Panc1 (cell line): Measurements from ENCODE around the gene VAT1. TPM values are rescaled to one million over a fixed set of nuclear protein-coding genes. Genes with fewer than 3 reads are reported as not detected.

ENCODE experiments used
- ATAC-seq: fragments of 200-7000 bp; cut with Tn5 transposase; 2 replicates; pipeline ENCODE4 v1.9.1; 2020; ENCODE audit warnings: mild to moderate bottlenecking, moderate library complexity
- BruUV-seq: library from RNA; stranded (reverse); fragments of 400-500 nt; replicated peaks from 2 replicates; lab custom pipeline; 2021; lab: Mats Ljungman, UMichigan
- CTCF ChIA-PET: fragments of 300-600 bp; sonication (Branson Sonifier 250); formaldehyde crosslinking; loops from one replicate; lab custom pipeline; 2022; ENCODE audit warnings: antibody characterized with exemption; lab: Charles Lee
- POLR2A ChIA-PET: fragments of 300-600 bp; sonication (Branson Sonifier 250); formaldehyde crosslinking; loops from one replicate; lab custom pipeline; 2022; ENCODE audit warnings: antibody characterized with exemption; lab: Charles Lee
- DNase-seq: peaks from one replicate; pipeline ENCODE4 v3.0.0-alpha.2; 2010; ENCODE audit warnings: low read depth, low spot score
- H3K27ac ChIP-seq: 2 replicates; pipeline ENCODE4 v1.5.1; 2011; ENCODE audit warnings: mild to moderate bottlenecking, low read length, inconsistent platforms
- H3K27me3 ChIP-seq: fragments of 200-500 bp; sonication (Bioruptor generic); 2 replicates; pipeline ENCODE4 v1.6.0; 2014; ENCODE audit warnings: low read length, inconsistent platforms; ENCODE audit not compliant: control insufficient read depth, insufficient read depth
- H3K36me3 ChIP-seq: fragments of 200-500 bp; sonication (Bioruptor generic); 2 replicates; pipeline ENCODE4 v1.5.1; 2014; ENCODE audit warnings: inconsistent platforms, mild to moderate bottlenecking, low read length, moderate library complexity; ENCODE audit not compliant: control insufficient read depth, insufficient read depth
- H3K4me1 ChIP-seq: 2 replicates; pipeline ENCODE4 v1.5.1; 2011; ENCODE audit warnings: inconsistent platforms, mild to moderate bottlenecking, low read length, moderate library complexity; ENCODE audit not compliant: control insufficient read depth, insufficient read depth
- H3K4me3 ChIP-seq, 2 experiments: 2 replicates each; pipeline ENCODE4 v1.5.1; 2011 to 2012; ENCODE audit warnings: low read depth in 2 of 2, low read length in 2 of 2, mild to moderate bottlenecking in 2 of 2, inconsistent platforms in 1 of 2, moderate library complexity in 1 of 2
- H3K9me3 ChIP-seq: fragments of 200-500 bp; sonication (Bioruptor generic); 2 replicates; pipeline ENCODE4 v1.5.1; 2014; ENCODE audit warnings: low read depth, mild to moderate bottlenecking, inconsistent platforms, low read length, moderate library complexity; ENCODE audit not compliant: control insufficient read depth, insufficient read depth
- POLR2AphosphoS5 ChIP-seq: IDR thresholded peaks from 2 replicates; pipeline ENCODE4 v1.6.1; 2012; ENCODE audit warnings: mild to moderate bottlenecking, low read depth, low read length, moderate library complexity
- SIN3A ChIP-seq: IDR thresholded peaks from 2 replicates; pipeline ENCODE4 v1.6.1; 2012; ENCODE audit warnings: low read depth, mild to moderate bottlenecking, low read length, moderate library complexity, borderline replicate concordance; ENCODE audit not compliant: insufficient read depth
- TCF7L2 ChIP-seq: IDR thresholded peaks from 2 replicates; pipeline ENCODE4 v1.6.1; 2011; ENCODE audit warnings: mild to moderate bottlenecking, low read depth, low read length, inconsistent platforms
- in situ Hi-C: cut with HindIII; loops from 2 replicates; pipeline ENCODE4 v1.10.0; 2016; ENCODE audit warnings: low sequenced_read_pairs, low pct_unique_long_range_greater_than_20kb
- intact Hi-C: fragments of 100-400 bp; cut with micrococcal nuclease; formaldehyde crosslinking; loops from one replicate; pipeline ENCODE4 v1.10.0; 2022; ENCODE audit not compliant: unreplicated experiment
- total RNA-seq: library from RNA; stranded (reverse); gene quantifications from one replicate; pipeline ENCODE4 v1.2.1, GENCODE V29; 2021; ENCODE audit not compliant: unreplicated experiment
- TF ChIP-seq, protein P1 (sequence below), 2 experiments: IDR thresholded peaks; 2 replicates each; pipeline ENCODE4 v1.6.1; 2011 to 2012; ENCODE audit warnings: low read depth in 2 of 2, control low read depth in 1 of 2, low read length in 1 of 2, mild to moderate bottlenecking in 1 of 2, moderate library complexity in 1 of 2; ENCODE audit not compliant: insufficient read depth in 1 of 2
- TF ChIP-seq, protein P2 (sequence below): fragments of 450-650 bp; IDR thresholded peaks from 2 replicates; pipeline ENCODE4 v1.5.1; 2017; ENCODE audit warnings: mild to moderate bottlenecking

Gene VAT1
- total RNA-seq, 1 experiment from 2014 or later, result 169 TPM

- peak overlapping the region in 1 of 2 experiments; percentile 20; a peak in 1 of 4 replicates for H3K4me3 ChIP-seq
- DNase-seq (no peak), ATAC-seq (no peak)
- H3K36me3 ChIP-seq, result no peaks in the 10 kb centered on the region; the same call in 1 of the 2 replicates
- in situ Hi-C loops (no loop called here), intact Hi-C loops (no loop called here)
- TF ChIP-seq POLR2AphosphoS5, result no peak
- TF ChIP-seq, protein P1, sequence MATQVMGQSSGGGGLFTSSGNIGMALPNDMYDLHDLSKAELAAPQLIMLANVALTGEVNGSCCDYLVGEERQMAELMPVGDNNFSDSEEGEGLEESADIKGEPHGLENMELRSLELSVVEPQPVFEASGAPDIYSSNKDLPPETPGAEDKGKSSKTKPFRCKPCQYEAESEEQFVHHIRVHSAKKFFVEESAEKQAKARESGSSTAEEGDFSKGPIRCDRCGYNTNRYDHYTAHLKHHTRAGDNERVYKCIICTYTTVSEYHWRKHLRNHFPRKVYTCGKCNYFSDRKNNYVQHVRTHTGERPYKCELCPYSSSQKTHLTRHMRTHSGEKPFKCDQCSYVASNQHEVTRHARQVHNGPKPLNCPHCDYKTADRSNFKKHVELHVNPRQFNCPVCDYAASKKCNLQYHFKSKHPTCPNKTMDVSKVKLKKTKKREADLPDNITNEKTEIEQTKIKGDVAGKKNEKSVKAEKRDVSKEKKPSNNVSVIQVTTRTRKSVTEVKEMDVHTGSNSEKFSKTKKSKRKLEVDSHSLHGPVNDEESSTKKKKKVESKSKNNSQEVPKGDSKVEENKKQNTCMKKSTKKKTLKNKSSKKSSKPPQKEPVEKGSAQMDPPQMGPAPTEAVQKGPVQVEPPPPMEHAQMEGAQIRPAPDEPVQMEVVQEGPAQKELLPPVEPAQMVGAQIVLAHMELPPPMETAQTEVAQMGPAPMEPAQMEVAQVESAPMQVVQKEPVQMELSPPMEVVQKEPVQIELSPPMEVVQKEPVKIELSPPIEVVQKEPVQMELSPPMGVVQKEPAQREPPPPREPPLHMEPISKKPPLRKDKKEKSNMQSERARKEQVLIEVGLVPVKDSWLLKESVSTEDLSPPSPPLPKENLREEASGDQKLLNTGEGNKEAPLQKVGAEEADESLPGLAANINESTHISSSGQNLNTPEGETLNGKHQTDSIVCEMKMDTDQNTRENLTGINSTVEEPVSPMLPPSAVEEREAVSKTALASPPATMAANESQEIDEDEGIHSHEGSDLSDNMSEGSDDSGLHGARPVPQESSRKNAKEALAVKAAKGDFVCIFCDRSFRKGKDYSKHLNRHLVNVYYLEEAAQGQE (IDR thresholded peaks at IDR 0.05; ENCODE audit: insufficient read depth in 1 of 2, low read depth in 2 of 2, low read length in 1 of 2), result no peak
- no peak for TF ChIP-seq SIN3A
- no peak for TF ChIP-seq TCF7L2
- TF ChIP-seq, protein P2, sequence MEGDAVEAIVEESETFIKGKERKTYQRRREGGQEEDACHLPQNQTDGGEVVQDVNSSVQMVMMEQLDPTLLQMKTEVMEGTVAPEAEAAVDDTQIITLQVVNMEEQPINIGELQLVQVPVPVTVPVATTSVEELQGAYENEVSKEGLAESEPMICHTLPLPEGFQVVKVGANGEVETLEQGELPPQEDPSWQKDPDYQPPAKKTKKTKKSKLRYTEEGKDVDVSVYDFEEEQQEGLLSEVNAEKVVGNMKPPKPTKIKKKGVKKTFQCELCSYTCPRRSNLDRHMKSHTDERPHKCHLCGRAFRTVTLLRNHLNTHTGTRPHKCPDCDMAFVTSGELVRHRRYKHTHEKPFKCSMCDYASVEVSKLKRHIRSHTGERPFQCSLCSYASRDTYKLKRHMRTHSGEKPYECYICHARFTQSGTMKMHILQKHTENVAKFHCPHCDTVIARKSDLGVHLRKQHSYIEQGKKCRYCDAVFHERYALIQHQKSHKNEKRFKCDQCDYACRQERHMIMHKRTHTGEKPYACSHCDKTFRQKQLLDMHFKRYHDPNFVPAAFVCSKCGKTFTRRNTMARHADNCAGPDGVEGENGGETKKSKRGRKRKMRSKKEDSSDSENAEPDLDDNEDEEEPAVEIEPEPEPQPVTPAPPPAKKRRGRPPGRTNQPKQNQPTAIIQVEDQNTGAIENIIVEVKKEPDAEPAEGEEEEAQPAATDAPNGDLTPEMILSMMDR, result no peak
- BruUV-seq, result no TSS peak
- CTCF ChIA-PET, result no interaction called here
- no peak overlapping the region for H3K27ac ChIP-seq
- peaks cover 2% of the 10 kb centered on the region for H3K4me1 ChIP-seq
- POLR2A ChIA-PET, result no interaction called here
- no peaks in the 10 kb centered on the region for H3K27me3 ChIP-seq
- H3K9me3 ChIP-seq, result no peaks in the 10 kb centered on the region
These were observed 3.1 kb upstream of the VAT1 start for GRCh38 chr17:43025290-43025657.

GRCh38 chr17:43024407-43025289 is 2.5 kb upstream of the VAT1 start, which contains the start of gene RND2:
TSS of gene RND2 (plus strand) at chr17:43025231. CDS start at chr17:43025348, 117 bp downstream.
- H3K27ac ChIP-seq, result 0 out of 2 replicates have a peak within 1 kb of the TSS, but pooled peaks have one; percentile 39
- peaks cover 8% of the 10 kb centered on the region for H3K4me1 ChIP-seq
- peak within 1 kb of the TSS; percentile 46 to 75 for H3K4me3 ChIP-seq
- ATAC-seq (peak; percentile 65), DNase-seq (peak; percentile 52)
- no peaks in the 10 kb centered on the region for H3K9me3 ChIP-seq
- intact Hi-C loops, result no loop called here
- no TSS peak for BruUV-seq
- no peaks in the 10 kb centered on the region for H3K27me3 ChIP-seq
- in situ Hi-C loops, result no loop called here
- ChIA-PET POLR2A (interaction anchor here (0.9 kb wide), 1 partner anchor 147 kb away, joined by 3 read pairs; no protein-coding TSS in a partner anchor), CTCF (interaction anchor here (0.5 to 0.6 kb wide), 3 partner anchors 23 to 94 kb away, joined by 3 to 16 read pairs (median 4); no protein-coding TSS in a partner anchor)
- no peaks in the 10 kb centered on the region; the same call in 1 of the 2 replicates for H3K36me3 ChIP-seq
- TF ChIP-seq POLR2AphosphoS5 (no peak), SIN3A (no peak), TCF7L2 (no peak)
- TF ChIP-seq, protein P2, result no peak; the same call in 1 of the 2 replicates
- TF ChIP-seq, protein P1 (IDR thresholded peaks at IDR 0.05; ENCODE audit: insufficient read depth in 1 of 2, low read depth in 2 of 2, low read length in 1 of 2), result no peak
